Esophagus muscularis mucosa (tissue), 4 donors: ENCODE results near the gene MAGEA9.
"Not testable (repeated sequence)": the region's sequence is repeated elsewhere in the genome, so short reads cannot be mapped to it uniquely, and the experiment has no call there.

ENCODE experiments used
- EP300 ChIP-seq: sonication (generic); formaldehyde crosslinking; IDR thresholded peaks from one replicate; pipeline ENCODE4 v1.6.1; 2017; ENCODE audit warnings: antibody characterized with exemption
- POLR2A ChIP-seq: fragments of 450-650 bp; IDR thresholded peaks from one replicate; pipeline ENCODE4 v1.6.1; 2017; ENCODE audit warnings: antibody characterized with exemption, moderate library complexity, mild to moderate bottlenecking, low read depth
- POLR2AphosphoS5 ChIP-seq, 2 donors: sonication (generic); formaldehyde crosslinking; IDR thresholded peaks; one replicate each; pipeline ENCODE4 v1.6.1; 2017; ENCODE audit warnings: antibody characterized with exemption in 2 of 2
- TF ChIP-seq, protein P1 (sequence below), 3 experiments: fragments of 200-600 bp in 2 of 3; fragments of 450-650 bp in 1 of 3; sonication (generic) in 2 of 3; IDR thresholded peaks; one replicate each; pipeline ENCODE4 v1.5.1; 2017 to 2019; ENCODE audit warnings: antibody characterized with exemption in 3 of 3, mild to moderate bottlenecking in 2 of 3, moderate library complexity in 1 of 3

DNA sequence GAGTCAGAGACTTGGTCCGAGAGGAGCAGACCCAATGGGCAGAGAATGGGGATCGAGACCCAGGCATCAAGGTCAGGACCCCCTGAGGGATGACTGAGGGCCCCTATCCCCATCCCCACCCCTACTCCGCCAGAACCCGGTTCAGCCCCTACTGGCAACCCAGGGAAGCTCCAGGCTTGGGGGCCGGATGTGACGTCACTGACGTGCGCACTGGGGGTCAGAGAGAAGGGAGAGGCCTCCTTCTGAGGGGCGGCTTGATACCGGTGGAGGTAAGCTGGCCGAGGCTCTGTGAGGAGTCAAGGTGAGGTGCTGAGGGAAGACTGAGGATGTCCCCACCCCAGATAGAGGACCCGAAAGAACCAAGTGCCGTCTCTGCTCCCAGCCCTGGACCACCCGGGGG lies at the start of gene MAGEA9:
- TF ChIP-seq, protein P1, sequence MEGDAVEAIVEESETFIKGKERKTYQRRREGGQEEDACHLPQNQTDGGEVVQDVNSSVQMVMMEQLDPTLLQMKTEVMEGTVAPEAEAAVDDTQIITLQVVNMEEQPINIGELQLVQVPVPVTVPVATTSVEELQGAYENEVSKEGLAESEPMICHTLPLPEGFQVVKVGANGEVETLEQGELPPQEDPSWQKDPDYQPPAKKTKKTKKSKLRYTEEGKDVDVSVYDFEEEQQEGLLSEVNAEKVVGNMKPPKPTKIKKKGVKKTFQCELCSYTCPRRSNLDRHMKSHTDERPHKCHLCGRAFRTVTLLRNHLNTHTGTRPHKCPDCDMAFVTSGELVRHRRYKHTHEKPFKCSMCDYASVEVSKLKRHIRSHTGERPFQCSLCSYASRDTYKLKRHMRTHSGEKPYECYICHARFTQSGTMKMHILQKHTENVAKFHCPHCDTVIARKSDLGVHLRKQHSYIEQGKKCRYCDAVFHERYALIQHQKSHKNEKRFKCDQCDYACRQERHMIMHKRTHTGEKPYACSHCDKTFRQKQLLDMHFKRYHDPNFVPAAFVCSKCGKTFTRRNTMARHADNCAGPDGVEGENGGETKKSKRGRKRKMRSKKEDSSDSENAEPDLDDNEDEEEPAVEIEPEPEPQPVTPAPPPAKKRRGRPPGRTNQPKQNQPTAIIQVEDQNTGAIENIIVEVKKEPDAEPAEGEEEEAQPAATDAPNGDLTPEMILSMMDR (IDR thresholded peaks at IDR 0.05), result not testable (repeated sequence)
- TF ChIP-seq POLR2AphosphoS5 (IDR thresholded peaks at IDR 0.05); EP300; POLR2A: not testable (repeated sequence)
